Thymus (tissue), 11 donors: ENCODE results near the gene DTX3L. TPM values are rescaled to one million over a fixed set of nuclear protein-coding genes. Genes with fewer than 3 reads are reported as not detected.
A peak's percentile ranks its signal among the peaks of the same experiment; 100 is the strongest.

Experiments used
- DNase-seq, 9 donors: peaks; one replicate each; pipeline ENCODE4 v3.0.0-alpha.2; 2013; ENCODE audit warnings: low spot score in 9 of 9, low read depth in 6 of 9, missing footprints in 1 of 9
- H3K27ac ChIP-seq, 2 donors: one replicate each; pipeline ENCODE4 v1.5.1; 2013; ENCODE audit warnings: control low read depth in 1 of 2, low read depth in 1 of 2, low read length in 1 of 2, mild to moderate bottlenecking in 1 of 2, moderate library complexity in 1 of 2
- H3K27me3 ChIP-seq, 2 donors: one replicate each; pipeline ENCODE4 v1.5.1; 2013; ENCODE audit warnings: low read length in 1 of 2; ENCODE audit not compliant: control insufficient read depth in 2 of 2, insufficient read depth in 1 of 2
- H3K36me3 ChIP-seq, 2 donors: one replicate each; pipeline ENCODE4 v1.5.1; 2013; ENCODE audit warnings: low read length in 1 of 2, mild to moderate bottlenecking in 1 of 2, moderate library complexity in 1 of 2; ENCODE audit not compliant: control insufficient read depth in 2 of 2, insufficient read depth in 2 of 2
- H3K4me1 ChIP-seq, 2 donors: one replicate each; pipeline ENCODE4 v1.5.1; 2013; ENCODE audit warnings: low read length in 2 of 2; ENCODE audit not compliant: control insufficient read depth in 2 of 2, insufficient read depth in 2 of 2
- H3K4me3 ChIP-seq, 2 donors: one replicate each; pipeline ENCODE4 v1.5.1; 2013; ENCODE audit warnings: low read length in 2 of 2, control low read depth in 1 of 2, mild to moderate bottlenecking in 1 of 2
- H3K9me3 ChIP-seq, 2 donors: one replicate each; pipeline ENCODE4 v1.5.1; 2013; ENCODE audit warnings: low read length in 1 of 2, mild to moderate bottlenecking in 1 of 2; ENCODE audit not compliant: control insufficient read depth in 2 of 2, insufficient read depth in 1 of 2
- WGBS: extraction: QIAGEN DNeasy Blood & Tissue Kit; methylation state at CpG from one replicate; pipeline ENCODE4 v1.1.7; 2013; 5-methylcytosine and 5-hydroxymethylcytosine counted together
- polyA plus RNA-seq: library from polyadenylated mRNA; stranded (reverse); fragments of 200-250 nt; gene quantifications from one replicate; pipeline ENCODE4 v1.2.3, GENCODE V29; 2013
- total RNA-seq: library from RNA; stranded (reverse); fragments of 120-200 nt; gene quantifications from one replicate; pipeline ENCODE4 v1.2.4, GENCODE V29; 2013
- donor health status: healthy.

Gene DTX3L
- total and polyA plus RNA-seq, 2 donors = 19.6 to 23.0 TPM

DNA sequence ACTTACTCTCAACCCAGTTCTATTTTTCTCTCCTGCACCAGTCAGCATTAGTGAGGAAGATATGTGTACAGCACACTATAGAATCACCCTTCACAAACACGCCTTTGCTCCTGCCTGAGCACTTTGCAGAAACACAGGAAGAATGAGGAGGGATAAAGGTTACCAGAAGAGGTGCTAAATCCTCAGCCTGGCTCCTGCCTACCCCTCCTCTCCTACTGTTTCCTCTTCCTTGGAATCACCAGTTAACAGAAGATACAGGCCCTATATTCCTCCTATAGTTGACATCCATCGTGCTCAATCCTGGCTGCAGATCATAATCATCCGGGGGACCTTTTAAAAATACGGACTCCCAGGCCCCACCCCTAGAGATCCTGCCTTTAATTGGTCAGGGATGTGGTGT lies 42.2 kb downstream of the DTX3L start:
- Histone ChIP-seq H3K4me3 (no peak overlapping the region), H3K27ac (no peak overlapping the region), H3K9me3 (no peaks in the 10 kb centered on the region), H3K4me1 (no peaks in the 10 kb centered on the region), H3K27me3 (no peaks in the 10 kb centered on the region), H3K36me3 (peaks cover 0 to 2% of the 10 kb centered on the region in 2 donors)
- 80% methylated on average over 4 of the region's 4 CpGs for WGBS
- no peak for DNase-seq

DNA sequence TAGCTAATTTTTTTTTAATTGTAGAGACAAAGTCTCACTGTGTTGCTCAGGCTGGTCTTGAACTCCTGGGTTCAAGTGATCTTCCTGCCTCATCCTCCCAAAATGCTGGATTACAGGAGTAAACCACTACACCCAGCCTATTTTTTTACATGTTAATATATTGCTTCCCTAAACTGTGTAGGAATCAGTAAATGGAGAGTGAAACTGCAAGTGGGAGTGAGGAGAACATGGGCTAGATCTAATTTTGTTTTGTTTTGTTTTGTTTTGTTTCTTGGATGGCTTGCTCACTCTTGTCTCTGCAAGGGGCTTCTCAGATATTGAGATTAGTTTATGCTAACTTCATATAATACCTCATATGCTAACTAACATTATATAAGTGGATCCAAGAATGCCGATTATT lies 44.8 kb downstream of the DTX3L start:
- 100% methylated on average over 1 of the region's 1 CpG for WGBS
- Histone ChIP-seq H3K9me3 (no peaks in the 10 kb centered on the region), H3K36me3 (peaks cover 0 to 2% of the 10 kb centered on the region in 2 donors), H3K27ac (no peak overlapping the region), H3K27me3 (no peaks in the 10 kb centered on the region), H3K4me1 (no peaks in the 10 kb centered on the region), H3K4me3 (no peak overlapping the region)
- no peak for DNase-seq

DNA sequence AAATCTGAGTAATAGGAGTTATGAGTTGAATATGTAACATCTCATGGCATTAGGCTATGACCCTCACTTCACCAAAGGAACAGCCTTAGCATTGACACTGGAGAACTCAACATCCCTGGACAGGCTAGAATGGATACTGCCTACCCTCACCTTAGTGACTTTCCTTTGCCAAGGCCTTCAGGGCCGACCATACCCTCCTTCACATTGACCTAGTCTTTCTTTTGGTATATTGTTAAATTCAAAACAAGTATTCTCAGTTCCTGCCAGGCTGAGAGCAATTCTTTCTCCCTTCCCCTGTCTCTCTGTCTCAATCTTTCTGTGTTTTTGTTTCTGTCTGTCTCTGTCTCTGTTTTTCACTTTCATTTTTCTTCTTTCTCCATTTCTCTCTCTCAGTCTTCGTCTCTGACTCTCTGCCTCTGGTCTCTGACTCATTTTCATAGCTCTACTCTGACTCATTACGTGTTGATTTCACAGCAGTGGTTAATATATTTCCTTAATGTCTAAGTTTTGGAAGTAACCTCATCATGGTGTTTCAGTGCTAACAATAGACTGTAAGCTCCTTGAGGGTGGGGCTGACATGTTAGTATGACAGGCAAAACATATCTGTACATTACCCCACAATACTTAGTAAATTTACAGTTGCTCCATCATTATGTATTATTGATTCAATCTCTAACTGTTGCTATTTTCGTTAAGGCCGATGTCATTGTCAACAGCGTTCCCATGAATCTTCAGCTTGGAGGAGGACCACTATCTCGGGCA lies 45.8 kb downstream of the DTX3L start:
- H3K36me3 ChIP-seq = peaks cover 0 to 2% of the 10 kb centered on the region in 2 donors
- peak in 1 of 9 donors; percentile 18 for DNase-seq
- H3K9me3 ChIP-seq = no peaks in the 10 kb centered on the region
- no peak overlapping the region for H3K27ac ChIP-seq
- H3K4me3 ChIP-seq = no peak overlapping the region
- no peaks in the 10 kb centered on the region for H3K4me1 ChIP-seq
- 96% methylated on average over 7 of the region's 7 CpGs for WGBS
- no peaks in the 10 kb centered on the region for H3K27me3 ChIP-seq

DNA sequence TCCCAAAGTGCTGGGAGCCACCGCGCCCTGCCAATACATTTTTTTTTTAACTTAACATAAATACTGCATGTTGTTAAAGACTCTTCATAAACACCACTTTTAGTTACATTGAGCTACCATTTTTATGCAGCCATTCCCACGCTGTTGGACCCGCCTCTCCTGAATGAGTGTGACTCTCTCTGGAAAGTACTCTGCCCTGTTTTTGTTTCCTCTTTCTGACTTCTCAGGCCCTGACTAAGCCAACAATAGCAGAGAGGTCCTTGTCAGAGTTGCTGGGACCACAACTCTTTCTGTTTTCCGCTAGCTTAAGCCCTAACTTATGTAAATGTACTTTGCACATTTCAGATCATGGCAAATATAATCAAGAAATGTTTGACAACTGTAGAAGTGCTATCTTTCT lies 48.6 kb downstream of the DTX3L start:
- Histone ChIP-seq H3K9me3 (no peaks in the 10 kb centered on the region), H3K4me3 (no peak overlapping the region), H3K27ac (no peak overlapping the region), H3K36me3 (peaks cover 0 to 9% of the 10 kb centered on the region in 2 donors), H3K27me3 (no peaks in the 10 kb centered on the region), H3K4me1 (no peaks in the 10 kb centered on the region)
- DNase-seq = no peak
- 98% methylated on average over 5 of the region's 5 CpGs for WGBS

DNA sequence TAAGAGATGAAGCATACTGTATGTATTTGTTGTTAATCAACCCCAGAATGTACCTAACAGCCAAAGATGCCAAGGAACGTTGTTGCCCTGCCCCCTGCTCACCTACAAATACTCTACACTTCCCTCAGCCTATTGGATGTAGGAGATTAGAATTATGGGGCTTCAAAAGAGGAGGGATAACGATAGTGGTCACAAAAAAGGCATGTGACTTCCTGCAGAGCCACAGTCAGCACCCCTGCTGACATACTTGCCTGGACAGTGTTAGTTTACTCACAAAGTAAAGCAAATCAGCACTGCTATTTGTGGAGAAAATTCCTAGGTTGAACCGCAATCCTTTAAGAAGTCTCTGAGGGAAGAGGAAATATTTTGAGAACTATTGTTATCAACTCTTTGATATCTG lies 51.2 kb downstream of the DTX3L start:
- H3K27ac ChIP-seq = no peak overlapping the region
- peaks cover 0 to 9% of the 10 kb centered on the region in 2 donors for H3K36me3 ChIP-seq
- no peaks in the 10 kb centered on the region for H3K27me3 ChIP-seq
- H3K9me3 ChIP-seq = no peaks in the 10 kb centered on the region
- DNase-seq = no peak
- no peaks in the 10 kb centered on the region for H3K4me1 ChIP-seq
- 88% methylated on average over 3 of the region's 3 CpGs for whole genome bisulfite sequencing
- no peak overlapping the region for H3K4me3 ChIP-seq

DNA sequence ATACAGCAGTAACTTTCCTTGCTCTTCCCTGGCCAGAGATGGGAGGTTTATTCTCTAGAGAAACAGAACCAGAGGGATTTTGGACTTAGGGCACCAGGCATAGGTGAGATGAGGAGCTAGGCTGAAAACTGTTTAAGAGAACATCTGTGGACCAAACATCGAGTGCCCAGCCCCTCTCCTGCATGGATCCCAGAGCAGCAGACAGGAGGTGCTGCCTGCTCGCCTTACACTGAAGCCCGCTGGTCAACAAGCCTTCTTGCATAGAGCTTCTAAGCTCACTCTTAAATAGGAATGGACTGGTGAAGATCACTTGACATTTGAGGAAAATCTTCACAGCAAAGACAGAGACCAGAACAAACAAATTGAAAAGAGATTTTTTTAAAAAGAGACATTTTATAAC lies 54.5 kb downstream of the DTX3L start:
- H3K36me3 ChIP-seq = peaks cover 4 to 13% of the 10 kb centered on the region in 2 donors
- H3K4me3 ChIP-seq = no peak overlapping the region
- no peaks in the 10 kb centered on the region for H3K27me3 ChIP-seq
- H3K27ac ChIP-seq = no peak overlapping the region
- no peaks in the 10 kb centered on the region for H3K4me1 ChIP-seq
- no peaks in the 10 kb centered on the region for H3K9me3 ChIP-seq
- WGBS = 99% methylated on average over 3 of the region's 3 CpGs
- no peak for DNase-seq

DNA sequence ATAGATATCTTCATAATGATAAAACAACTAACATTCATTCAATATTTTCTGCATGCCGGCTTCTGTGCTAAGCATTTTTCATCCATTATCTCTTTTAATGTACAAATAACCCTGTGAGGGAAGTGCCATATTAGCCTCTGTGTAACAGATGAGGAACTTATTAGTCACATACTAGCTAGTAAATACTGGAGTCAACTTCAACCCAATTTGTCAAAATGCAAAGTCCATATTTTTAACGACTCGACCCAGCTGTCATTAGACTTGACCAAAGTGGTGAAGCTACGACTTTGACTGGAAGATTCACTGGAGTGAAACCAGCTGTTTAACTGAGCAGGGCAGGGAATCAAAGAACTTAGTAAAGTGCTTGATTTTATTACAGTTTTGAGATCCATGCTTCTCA lies 54.9 kb downstream of the DTX3L start:
- H3K4me1 ChIP-seq = no peaks in the 10 kb centered on the region
- H3K27ac ChIP-seq = no peak overlapping the region
- no peak for DNase-seq
- no peak overlapping the region for H3K4me3 ChIP-seq
- H3K27me3 ChIP-seq = no peaks in the 10 kb centered on the region
- no peaks in the 10 kb centered on the region for H3K9me3 ChIP-seq
- H3K36me3 ChIP-seq = peaks cover 4 to 13% of the 10 kb centered on the region in 2 donors
- 91% methylated on average over 4 of the region's 4 CpGs for WGBS

DNA sequence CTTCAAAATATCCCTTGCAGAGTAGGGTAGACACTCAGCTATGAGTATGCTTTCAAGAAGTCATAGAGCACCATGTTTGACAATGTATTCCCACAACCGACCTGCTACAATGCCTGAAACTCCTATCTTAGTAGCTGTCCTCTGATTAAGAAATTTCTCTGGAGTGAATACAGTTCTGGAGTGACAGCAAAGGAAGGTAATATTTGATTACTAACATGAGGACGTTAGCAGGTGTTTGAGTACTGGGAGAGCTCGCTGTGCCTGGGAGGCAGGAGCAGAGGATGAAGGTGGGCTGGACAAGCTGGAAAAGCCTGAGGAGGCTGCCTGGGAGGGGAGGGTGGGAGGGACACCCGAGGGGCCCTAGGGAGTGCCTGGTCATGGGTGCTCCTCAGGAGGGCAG lies 56.3 kb downstream of the DTX3L start:
- Histone ChIP-seq H3K27ac (no peak overlapping the region), H3K36me3 (peaks cover 4 to 11% of the 10 kb centered on the region in 2 donors), H3K9me3 (no peaks in the 10 kb centered on the region), H3K4me3 (no peak overlapping the region), H3K27me3 (no peaks in the 10 kb centered on the region), H3K4me1 (no peaks in the 10 kb centered on the region)
- 98% methylated on average over 4 of the region's 4 CpGs for WGBS
- no peak for DNase-seq

DNA sequence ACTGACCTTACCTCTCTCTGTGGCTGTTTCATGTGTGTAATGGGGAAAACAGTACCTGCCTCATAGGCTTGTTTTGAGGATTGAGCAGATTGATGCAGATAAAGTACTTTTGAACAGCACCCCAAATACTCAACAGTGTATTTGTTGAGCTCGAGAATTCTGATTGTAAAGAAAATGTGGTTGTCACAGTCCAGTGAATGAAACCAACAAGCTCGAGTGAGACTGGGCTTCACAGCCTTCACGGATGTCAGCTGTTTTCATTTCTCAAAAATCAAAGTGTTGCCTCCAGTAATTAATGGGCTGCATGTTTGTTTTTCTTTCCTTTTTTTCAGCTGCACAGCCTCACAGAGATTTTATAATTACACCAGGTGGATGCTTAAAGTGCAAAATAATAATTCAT lies 57.0 kb downstream of the DTX3L start:
- 77% methylated on average over 3 of the region's 3 CpGs for WGBS
- H3K9me3 ChIP-seq = no peaks in the 10 kb centered on the region
- H3K4me3 ChIP-seq = no peak overlapping the region
- no peak overlapping the region for H3K27ac ChIP-seq
- H3K27me3 ChIP-seq = no peaks in the 10 kb centered on the region
- H3K4me1 ChIP-seq = no peaks in the 10 kb centered on the region
- H3K36me3 ChIP-seq = peaks cover 4 to 9% of the 10 kb centered on the region in 2 donors
- no peak for DNase-seq
